Activated CD8-positive, alpha-beta memory T cell treated with anti-CD3 and anti-CD28 coated beads, Interleukin-2, amount 50 U/mL, for 48 hours (primary cell): Measurements from ENCODE around the gene SERTAD2.

ENCODE experiments used
- DNase-seq: peaks from one replicate; pipeline ENCODE4 v3.0.0-alpha.2; 2020

The SERTAD2 gene

GRCh38 chr2:64672708-64673107 is 19.0 kb upstream of the SERTAD2 start:
- no peak for DNase-seq

DNA sequence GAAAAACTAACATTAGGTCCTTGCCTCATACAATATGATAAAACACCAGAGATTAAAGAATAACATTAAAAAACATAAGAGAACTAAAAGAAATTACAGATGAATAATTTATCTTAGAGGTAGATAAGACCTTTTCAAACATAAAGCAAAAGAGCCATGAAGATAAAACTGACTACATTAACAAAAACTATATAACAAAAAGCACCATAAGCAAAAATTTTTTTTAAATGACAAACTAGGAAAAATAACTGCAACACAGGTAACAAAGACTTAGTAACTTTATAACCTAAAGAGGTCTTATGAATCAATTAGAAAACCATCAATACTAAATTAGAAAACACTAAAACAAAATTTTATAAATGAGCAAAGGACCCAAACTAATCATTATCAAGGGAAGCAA is 16.3 kb upstream of the SERTAD2 start:
- DNase-seq: no peak

- no peak for DNase-seq
Observed at GRCh38 chr2:64669288-64669687, 15.6 kb upstream of the SERTAD2 start.

- DNase-seq: no peak
Observed at GRCh38 chr2:64668542-64668941, 14.8 kb upstream of the SERTAD2 start.

DNA sequence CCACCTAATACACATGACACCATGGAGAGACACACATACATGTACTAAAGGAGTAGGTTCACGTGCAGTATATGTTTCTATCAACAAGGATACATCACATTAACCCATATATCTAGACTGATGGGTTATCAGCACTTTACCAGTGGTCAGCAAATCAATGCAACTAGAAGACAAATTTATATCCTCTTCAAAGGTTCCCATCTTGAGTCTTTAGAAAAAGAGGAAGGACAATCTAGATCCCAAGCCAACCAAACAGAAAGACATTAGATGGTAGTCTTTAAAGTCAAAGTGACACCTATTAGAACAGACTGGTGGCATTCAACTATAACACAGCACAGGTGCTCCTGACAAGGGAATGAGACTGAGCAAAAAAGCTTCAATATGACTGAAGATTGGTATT is 13.8 kb upstream of the SERTAD2 start:
- no peak for DNase-seq

DNA sequence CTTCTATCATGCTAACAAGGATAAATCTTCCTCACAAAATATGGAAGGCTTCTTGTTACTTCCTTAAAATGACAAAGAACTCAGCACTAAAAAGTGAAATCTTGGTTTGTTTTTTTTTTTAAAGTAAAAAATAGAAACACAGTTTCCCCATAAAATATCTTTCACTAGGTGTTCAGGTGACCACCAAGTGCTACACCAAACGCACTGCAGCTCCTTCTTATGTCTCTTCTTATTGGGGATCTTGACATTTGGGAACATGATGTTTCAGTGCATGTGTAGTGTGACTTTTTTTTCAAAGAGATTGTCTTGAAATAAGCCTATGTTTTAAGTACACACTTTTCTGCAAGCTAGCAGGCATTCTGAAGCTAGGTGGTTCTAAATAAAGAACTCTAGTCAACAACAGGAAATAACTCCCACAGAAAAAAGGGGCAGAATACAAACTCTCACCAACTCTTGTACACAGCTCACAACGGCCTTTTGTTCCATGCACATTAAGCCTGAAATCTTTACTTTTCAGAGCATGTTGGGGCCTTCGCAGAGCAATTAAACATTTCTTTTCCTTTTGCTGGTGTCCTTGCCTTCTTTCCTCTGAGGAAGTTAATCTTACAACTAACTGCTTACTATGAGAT is 13.2 kb upstream of the SERTAD2 start:
- DNase-seq: no peak

DNA sequence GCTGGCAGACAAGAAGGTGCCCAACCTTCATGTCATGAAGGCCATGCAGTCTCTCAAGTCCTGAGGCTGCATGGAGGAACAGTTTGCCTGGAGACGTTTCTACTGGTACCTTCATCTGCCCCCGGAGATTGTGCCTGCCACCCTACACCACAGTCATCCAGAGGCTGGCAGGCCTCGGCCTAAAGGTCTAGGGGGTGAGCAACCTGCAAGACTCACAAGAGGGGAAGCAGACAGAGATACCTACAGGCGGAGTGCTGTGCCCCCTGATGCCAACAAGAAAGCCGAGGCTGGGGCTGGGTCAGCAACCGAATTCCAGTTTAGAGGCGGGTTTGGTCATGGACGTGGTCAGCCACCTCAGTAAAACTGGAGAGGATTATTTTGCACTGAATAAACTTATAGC is 12.0 kb upstream of the SERTAD2 start:
- DNase-seq: no peak

DNA sequence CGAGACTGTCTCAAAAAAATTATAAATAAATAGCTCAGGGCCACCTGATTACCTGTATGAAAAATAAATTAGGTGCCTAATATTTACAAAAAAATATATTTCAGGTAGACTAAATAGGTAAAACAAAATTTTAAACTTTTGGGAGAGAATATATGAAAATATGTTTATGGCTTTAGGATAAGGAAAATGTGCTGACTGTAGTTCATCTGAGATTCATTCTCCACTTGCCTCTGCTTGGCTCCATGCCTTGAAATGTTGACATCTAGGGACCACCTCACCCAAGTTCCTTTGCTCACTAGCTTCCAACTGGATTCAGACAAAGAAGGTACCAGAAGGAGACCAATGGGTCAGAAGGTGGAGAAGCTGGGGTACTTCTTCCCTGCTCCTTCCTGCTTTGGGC is 9.7 kb upstream of the SERTAD2 start:
- no peak for DNase-seq

DNA sequence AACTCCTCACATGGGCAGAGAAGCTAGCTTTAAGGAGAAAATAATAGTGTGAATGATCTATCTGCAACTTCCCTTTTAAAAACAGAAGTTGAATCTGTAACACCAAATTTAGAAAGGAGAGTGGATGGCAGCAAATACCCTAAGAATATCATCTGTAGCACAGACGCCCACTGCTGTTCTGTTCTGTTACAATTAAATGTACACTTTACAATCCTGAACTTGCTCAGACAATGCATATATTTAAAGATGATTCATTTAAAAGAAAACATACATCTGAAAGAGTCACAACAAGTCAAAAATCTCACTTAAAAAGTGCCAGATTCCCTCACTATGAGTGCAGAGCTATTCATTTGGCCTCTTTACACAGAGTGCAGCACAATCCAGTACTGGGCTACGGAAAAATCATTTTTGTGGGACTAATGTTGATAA is 8.0 kb upstream of the SERTAD2 start:
- no peak for DNase-seq

GRCh38 chr2:64659252-64659651 is 5.5 kb upstream of the SERTAD2 start:
- no peak for DNase-seq

DNA sequence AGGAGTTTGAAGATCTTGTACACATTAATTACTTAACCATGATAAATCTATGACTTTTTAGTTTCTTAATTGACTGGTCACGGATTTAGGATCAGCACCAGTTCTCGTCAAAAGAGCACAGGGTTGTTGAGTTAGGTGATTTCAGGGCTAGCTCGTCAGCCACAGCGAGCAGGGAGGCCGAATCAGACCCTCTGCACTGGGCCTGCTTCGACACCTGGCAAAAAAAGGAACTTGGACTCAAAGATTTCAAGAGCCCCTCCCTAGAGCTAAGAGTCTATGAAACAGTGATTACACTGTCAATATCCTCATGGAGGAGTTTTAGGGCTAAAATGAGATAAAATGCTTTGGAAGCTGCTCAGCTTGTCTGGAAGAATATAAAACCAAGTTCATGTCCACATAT is 4.6 kb upstream of the SERTAD2 start:
- DNase-seq: no peak

GRCh38 chr2:64657411-64657810 is 3.7 kb upstream of the SERTAD2 start:
- no peak for DNase-seq

DNA sequence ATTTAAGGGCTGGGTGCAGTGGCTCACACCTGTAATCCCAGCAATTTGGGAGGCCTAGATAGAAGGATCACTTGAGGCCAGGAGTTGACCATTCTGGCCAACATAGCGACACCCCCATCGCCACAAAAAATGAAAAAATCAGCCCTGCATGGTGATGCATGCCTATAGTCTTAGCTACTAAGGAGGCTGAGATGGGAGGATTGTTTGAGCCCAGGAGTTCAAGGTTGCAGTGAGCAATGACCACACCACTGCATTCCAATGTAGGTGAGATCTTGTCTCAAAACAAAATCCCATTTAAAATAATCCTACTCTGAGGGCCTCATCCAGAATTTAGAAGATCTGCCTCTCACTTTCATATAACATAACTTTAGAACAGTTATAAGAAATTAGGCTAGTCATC is 2.7 kb upstream of the SERTAD2 start:
- DNase-seq: no peak

DNA sequence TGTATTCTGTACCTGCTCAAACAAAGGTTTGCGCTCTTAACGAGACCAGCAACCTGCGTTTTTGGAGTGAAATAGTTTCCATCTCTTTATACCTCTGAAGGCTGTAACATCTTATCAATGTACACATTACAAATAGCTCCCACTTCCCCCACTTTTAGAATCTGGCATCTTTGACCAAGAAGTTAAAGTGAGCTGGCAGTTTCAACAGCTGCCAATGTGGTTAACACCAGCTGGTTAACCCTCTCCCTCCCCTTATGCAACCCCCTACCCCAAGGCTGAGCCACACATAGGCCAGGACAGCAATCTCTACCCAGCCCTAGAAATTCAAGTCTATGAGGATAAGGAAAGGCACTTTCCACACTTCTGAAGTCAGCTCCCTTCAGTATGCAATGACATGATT is 2.2 kb upstream of the SERTAD2 start:
- no peak for DNase-seq

DNA sequence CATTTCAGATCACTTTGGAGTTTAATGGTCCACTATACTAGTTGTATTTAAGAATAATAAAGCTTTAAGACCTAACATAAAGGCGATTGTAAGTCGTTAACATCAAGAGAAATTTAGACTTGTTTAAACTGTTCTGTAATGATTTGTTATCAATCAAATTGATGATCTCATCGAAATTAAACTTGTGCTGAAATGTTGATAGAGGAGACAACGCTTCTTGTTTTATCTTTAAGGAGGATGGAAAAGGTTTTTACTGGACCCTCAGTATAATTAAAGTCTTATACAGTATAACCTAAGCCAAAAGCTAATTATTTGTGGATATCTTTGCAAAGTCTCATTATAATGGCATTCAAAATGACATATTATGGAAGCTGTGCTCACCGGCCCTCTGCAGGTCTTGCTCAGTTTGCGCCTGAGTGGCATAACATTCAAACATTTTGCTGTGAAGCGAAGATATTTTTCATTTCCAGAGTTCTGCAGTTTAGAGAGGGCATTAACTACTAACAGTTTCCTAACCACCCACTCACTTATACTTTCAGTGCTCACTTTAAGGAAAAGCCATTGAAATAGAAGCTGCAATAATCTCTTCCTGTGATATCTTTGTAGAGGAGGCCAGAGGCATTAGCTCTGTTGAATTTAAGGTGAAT is 1.4 kb upstream of the SERTAD2 start:
- DNase-seq: no peak

DNA sequence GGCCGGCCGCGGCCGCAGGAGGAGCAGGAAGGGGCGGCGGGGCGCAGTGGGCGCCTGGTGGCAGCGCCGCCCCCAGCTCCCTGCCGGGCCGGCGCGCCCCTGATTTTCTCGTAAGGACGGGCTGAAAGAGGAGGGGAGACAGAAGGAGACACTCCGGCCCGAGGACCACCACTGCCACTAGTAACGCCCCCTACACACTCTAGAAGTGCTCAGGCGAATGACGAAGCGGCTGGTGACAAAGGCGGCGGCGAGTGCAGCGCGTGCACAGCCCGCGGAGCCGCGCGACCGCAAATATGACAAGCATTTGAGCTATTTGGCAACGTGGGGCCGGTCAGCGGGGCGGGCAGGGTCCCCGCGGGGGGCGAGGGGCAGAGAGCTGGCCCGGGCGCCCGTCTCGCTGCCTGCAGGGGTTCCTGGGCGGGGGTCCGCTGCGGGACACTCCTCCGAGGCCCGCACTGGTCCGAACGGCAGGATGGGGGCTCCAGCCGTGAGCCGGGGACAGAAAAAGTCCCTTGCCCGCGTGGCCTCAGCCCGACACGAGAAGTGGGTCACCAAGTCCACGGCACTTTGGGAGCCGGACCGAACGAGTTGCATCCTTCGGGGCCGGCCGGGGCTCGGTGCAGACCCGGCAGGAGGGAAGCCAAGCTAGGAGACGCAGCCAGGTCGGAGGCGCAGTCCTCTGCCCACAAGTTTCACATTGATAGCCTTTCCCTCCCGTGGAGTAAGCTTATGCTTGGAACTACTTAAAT is 524 bp upstream of the SERTAD2 start:
- DNase-seq: peak; percentile 83

DNA sequence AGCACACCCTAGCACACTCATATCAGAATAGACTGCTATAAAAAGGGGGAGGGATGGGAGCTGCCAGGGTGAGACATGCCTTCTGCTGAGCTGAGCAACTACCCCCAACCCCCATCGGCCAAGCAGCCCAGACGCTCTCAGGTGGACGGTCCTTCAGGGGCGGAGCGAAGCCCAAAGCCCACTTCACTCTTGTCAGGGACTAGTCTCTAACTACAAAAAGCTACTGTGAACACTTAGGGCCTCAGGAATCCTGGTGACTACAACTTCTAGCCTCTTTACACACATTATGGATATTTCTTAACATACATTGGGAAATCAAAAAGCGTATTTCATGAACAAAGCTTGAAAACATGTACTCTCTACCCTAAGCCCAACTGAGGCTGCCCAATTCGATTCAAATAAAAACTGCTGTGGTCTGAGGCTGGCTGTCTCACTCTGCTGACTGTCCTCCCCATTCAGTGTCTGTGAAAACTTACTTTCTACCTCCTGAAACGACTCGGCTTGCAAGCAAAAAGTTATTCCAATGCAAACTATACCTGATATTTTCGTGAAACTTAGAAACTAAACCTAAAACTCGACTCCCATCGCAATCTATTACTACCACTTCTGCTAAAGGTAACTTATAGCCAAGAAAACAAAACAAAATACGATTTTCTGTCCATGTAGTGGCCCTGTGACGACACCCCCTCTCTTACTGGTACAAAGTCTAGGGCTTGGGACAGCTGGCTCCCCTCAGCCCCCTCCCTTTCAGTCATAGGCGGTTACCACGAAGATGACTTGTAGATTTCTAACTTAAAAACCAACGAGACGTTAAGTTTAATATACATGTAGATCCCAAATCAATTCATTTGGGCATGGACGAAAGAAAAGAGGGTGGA is 1.2 kb downstream of the SERTAD2 start:
- DNase-seq: no peak

DNA sequence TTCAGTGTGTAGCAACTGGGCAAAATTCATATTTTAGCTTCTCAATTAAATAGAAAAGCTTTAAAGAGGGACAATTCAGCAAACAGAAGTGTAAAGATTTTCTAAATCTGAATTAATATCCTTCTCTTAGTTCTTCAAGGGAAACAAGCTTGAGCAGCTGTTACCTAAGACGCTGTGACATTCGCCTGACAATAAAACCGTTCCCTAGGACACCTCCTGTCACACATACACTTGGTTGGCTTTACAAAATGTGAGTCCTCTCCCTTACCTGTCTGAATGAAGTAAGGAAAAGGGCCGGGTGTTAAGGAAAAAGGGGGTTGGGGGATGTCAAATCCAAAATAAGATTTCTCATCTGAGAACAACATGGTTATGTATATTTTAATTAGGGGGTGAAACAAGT is 2.1 kb downstream of the SERTAD2 start:
- no peak for DNase-seq

DNA sequence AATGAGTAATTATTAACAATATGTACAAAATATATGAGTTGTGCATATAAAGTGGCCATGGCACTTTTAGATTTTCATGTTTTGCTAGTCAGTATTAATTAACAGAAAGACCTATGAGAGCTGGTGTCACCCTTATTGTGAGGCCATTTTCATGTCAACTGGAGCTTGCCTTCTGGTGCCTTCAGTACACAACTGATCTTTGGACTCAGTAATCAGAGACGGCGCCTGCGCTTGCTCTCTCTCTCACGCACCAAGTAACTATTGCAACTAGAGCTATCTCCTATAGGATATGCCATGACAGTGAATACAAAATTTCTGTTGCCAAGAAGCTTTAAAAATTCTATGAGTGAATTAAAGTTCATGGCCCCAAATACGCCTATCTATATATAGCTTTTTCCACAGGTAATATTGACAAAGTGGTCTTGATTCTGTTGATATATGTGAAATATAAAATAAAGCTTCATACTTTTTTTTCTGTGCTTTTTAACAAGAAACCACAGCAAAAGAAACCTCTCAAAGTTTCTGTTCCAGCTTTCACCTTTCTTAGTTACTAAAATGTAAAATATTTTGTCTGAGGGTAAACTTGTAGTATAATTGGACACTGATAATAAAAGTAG is 2.9 kb downstream of the SERTAD2 start:
- DNase-seq: no peak

DNA sequence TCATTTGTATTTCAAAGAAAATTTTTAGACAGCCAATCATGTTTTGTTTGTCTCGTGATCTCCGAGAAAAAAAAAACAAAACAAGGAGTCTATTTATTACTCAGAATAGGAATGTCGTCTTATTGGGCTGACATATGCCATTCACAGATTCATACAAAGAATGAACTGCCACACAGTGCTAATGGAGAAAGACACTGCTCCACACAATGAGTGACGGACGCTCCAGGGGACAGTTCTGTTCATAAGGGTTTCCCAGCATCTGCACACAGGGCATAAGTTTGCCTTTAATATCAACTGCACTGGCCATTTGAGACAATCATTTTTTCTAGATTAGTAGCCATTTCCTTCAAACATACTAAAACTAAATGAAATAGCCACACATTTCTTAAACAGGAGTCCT is 3.4 kb downstream of the SERTAD2 start:
- no peak for DNase-seq

- DNase-seq: no peak
Observed at GRCh38 chr2:64649626-64650025, 4.1 kb downstream of the SERTAD2 start.

GRCh38 chr2:64649013-64649484 is 4.7 kb downstream of the SERTAD2 start:
- DNase-seq: no peak
